HCT116 (cell line): Measurements from ENCODE around the gene ANXA5. TPM values are rescaled to one million over a fixed set of nuclear protein-coding genes. Genes with fewer than 3 reads are reported as not detected.

ENCODE experiments used
- ATAC-seq: fragments of 200-7000 bp; cut with Tn5 transposase; 2 replicates; pipeline ENCODE4 v1.9.1; 2020; ENCODE audit warnings: mild to moderate bottlenecking, moderate library complexity
- BruUV-seq: library from RNA; stranded (reverse); fragments of 400-500 nt; replicated peaks from 2 replicates; lab custom pipeline; 2021; lab: Mats Ljungman, UMichigan
- CTCF ChIA-PET: fragments of 300-600 bp; sonication (Branson Sonifier 250); formaldehyde crosslinking; loops from one replicate; lab custom pipeline; 2021; ENCODE audit warnings: antibody characterized with exemption; lab: Charles Lee
- POLR2A ChIA-PET: fragments of 300-600, 350-600 bp; sonication (Branson Sonifier 250); formaldehyde crosslinking; loops from one replicate; lab custom pipeline; 2021; ENCODE audit warnings: antibody characterized with exemption; lab: Charles Lee
- RAD21 ChIA-PET, 2 experiments: fragments of 300-600 bp; sonication (Branson Sonifier 250); formaldehyde crosslinking; loops; one replicate each; lab custom pipeline; 2023; ENCODE audit warnings: low total read pairs in 2 of 2; ENCODE audit not compliant: uncharacterized antibody in 2 of 2, unreplicated experiment in 2 of 2, low non-redundant PET in 1 of 2; lab: Charles Lee
- DNase-seq: peaks from one replicate; pipeline ENCODE4 v3.0.0-alpha.2; 2010; ENCODE audit warnings: low read depth, low spot score
- H2AFZ ChIP-seq: fragments of 200-600 bp; shearing (Covaris generic), sonication (generic); 2 replicates; pipeline ENCODE4 v1.6.1; 2017; ENCODE audit warnings: low read depth, mixed run types, mixed read lengths, antibody characterized with exemption, low read length; ENCODE audit not compliant: poor library complexity, severe bottlenecking
- H3K27ac ChIP-seq: 2 replicates; pipeline ENCODE4 v1.5.1; 2012; ENCODE audit warnings: low read depth, low read length
- H3K27me3 ChIP-seq: fragments of 200-600 bp; sonication (generic); 2 replicates; pipeline ENCODE4 v1.6.1; 2016; ENCODE audit warnings: mixed run types, low read length, mixed read lengths; ENCODE audit not compliant: insufficient read depth
- H3K36me3 ChIP-seq, 2 experiments: fragments of 200-500 bp in 1 of 2; fragments of 200-600 bp in 1 of 2; sonication (Bioruptor generic) in 1 of 2; sonication (generic) in 1 of 2; 2 replicates each; pipeline versions ENCODE4 v1.5.1 to v1.6.1; 2014 to 2016; ENCODE audit warnings: low read length in 2 of 2, inconsistent platforms in 1 of 2, mixed read lengths in 1 of 2, mixed run types in 1 of 2; ENCODE audit not compliant: insufficient read depth in 2 of 2, control insufficient read depth in 1 of 2
- H3K4me1 ChIP-seq, 2 experiments: fragments of 200-600 bp in 1 of 2; sonication (generic) in 1 of 2; 2 replicates each; pipeline versions ENCODE4 v1.5.1 to v1.6.1; 2012 to 2017; ENCODE audit warnings: low read length in 2 of 2, inconsistent platforms in 1 of 2, mild to moderate bottlenecking in 1 of 2, mixed read lengths in 1 of 2, mixed run types in 1 of 2, moderate library complexity in 1 of 2; ENCODE audit not compliant: insufficient read depth in 2 of 2, control insufficient read depth in 1 of 2
- H3K4me2 ChIP-seq: fragments of 200-600 bp; sonication (generic); 2 replicates; pipeline ENCODE4 v1.6.1; 2017; ENCODE audit warnings: mixed run types, low read length, mixed read lengths
- H3K4me3 ChIP-seq, 2 experiments: fragments of 200-600 bp in 1 of 2; sonication (generic) in 1 of 2; replicated peaks in 1 of 2; 2 replicates each; pipeline ENCODE4 v1.5.1; 2011 to 2016; ENCODE audit warnings: low read length in 2 of 2, control low read depth in 1 of 2, low read depth in 1 of 2, mild to moderate bottlenecking in 1 of 2, mixed read lengths in 1 of 2, mixed run types in 1 of 2
- H3K79me2 ChIP-seq: fragments of 200-600 bp; sonication (generic); 2 replicates; pipeline ENCODE4 v1.6.1; 2017; ENCODE audit warnings: mild to moderate bottlenecking, mixed run types, low read length, moderate library complexity, mixed read lengths; ENCODE audit not compliant: insufficient read depth
- H3K9ac ChIP-seq: fragments of 200-600 bp; sonication (generic); 2 replicates; pipeline ENCODE4 v1.6.1; 2016; ENCODE audit warnings: low read length, mixed read lengths
- H3K9me2 ChIP-seq: fragments of 200-600 bp; sonication (generic), shearing (Covaris generic); 2 replicates; pipeline ENCODE4 v1.6.1; 2017; ENCODE audit warnings: mixed run types, mild to moderate bottlenecking, moderate library complexity; ENCODE audit not compliant: insufficient read depth
- H3K9me3 ChIP-seq, 2 experiments: fragments of 200-500 bp in 1 of 2; fragments of 200-600 bp in 1 of 2; sonication (Bioruptor generic) in 1 of 2; sonication (generic) in 1 of 2; 2 replicates each; pipeline ENCODE4 v1.6.1; 2014 to 2017; ENCODE audit warnings: low read length in 2 of 2, mixed read lengths in 2 of 2, inconsistent platforms in 1 of 2, low read depth in 1 of 2, mild to moderate bottlenecking in 1 of 2, mixed run types in 1 of 2, moderate library complexity in 1 of 2; ENCODE audit not compliant: control insufficient read depth in 1 of 2, insufficient read depth in 1 of 2
- H4K20me1 ChIP-seq: fragments of 200-600 bp; sonication (generic), shearing (Covaris generic); 2 replicates; pipeline ENCODE4 v1.6.1; 2017; ENCODE audit warnings: mixed run types, mild to moderate bottlenecking, moderate library complexity; ENCODE audit not compliant: insufficient read depth
- CEBPB ChIP-seq: IDR thresholded peaks from 2 replicates; pipeline ENCODE4 v1.6.1; 2012; ENCODE audit warnings: low read depth
- CTCF ChIP-seq, 3 experiments: fragments of 200-600 bp in 1 of 3; sonication (generic) in 1 of 3; IDR thresholded peaks in 2 of 3; conservative IDR thresholded peaks in 1 of 3; 2 replicates each; pipeline ENCODE4 v1.5.1; 2012 to 2017; ENCODE audit warnings: low read depth in 2 of 3, low read length in 2 of 3, antibody characterized with exemption in 1 of 3, borderline replicate concordance in 1 of 3, control low read depth in 1 of 3, mild to moderate bottlenecking in 1 of 3, mixed read lengths in 1 of 3, mixed run types in 1 of 3, moderate library complexity in 1 of 3; ENCODE audit not compliant: insufficient read depth in 1 of 3
- EGR1 ChIP-seq: IDR thresholded peaks from 2 replicates; pipeline ENCODE4 v1.6.1; 2012; ENCODE audit warnings: low read depth
- EZH2 ChIP-seq: fragments of 200-600 bp; sonication (generic); IDR thresholded peaks from 2 replicates; pipeline ENCODE4 v1.6.1; 2017; ENCODE audit warnings: antibody characterized with exemption, mixed run types
- EZH2phosphoT487 ChIP-seq: fragments of 200-600 bp; IDR thresholded peaks from 2 replicates; pipeline ENCODE4 v1.6.1; 2018; ENCODE audit warnings: antibody characterized with exemption, borderline replicate concordance
- JUND ChIP-seq: IDR thresholded peaks from 2 replicates; pipeline ENCODE4 v1.6.1; 2012
- MAX ChIP-seq: IDR thresholded peaks from 2 replicates; pipeline ENCODE4 v1.6.1; 2012
- POLR2A ChIP-seq: IDR thresholded peaks from 2 replicates; pipeline ENCODE4 v1.7.0; 2011; ENCODE audit warnings: borderline replicate concordance; ENCODE audit not compliant: insufficient read depth, insufficient read length; ENCODE audit errors: extremely low read depth
- POLR2AphosphoS5 ChIP-seq: IDR thresholded peaks from 2 replicates; pipeline ENCODE4 v1.6.1; 2011; ENCODE audit warnings: mild to moderate bottlenecking, low read depth, low read length, moderate library complexity
- RAD21 ChIP-seq: IDR thresholded peaks from 2 replicates; pipeline ENCODE4 v1.6.1; 2012; ENCODE audit warnings: low read depth, mild to moderate bottlenecking
- SIN3A ChIP-seq: IDR thresholded peaks from 2 replicates; pipeline ENCODE4 v1.6.1; 2012; ENCODE audit warnings: low read depth
- TCF7L2 ChIP-seq: IDR thresholded peaks from 2 replicates; pipeline ENCODE4 v1.7.0; 2011; ENCODE audit warnings: borderline replicate concordance, inconsistent platforms; ENCODE audit not compliant: insufficient read depth, insufficient read length; ENCODE audit errors: extremely low read depth
- YY1 ChIP-seq: IDR thresholded peaks from 2 replicates; pipeline ENCODE4 v1.6.1; 2011; ENCODE audit warnings: low read length, low read depth, moderate library complexity, mild to moderate bottlenecking; ENCODE audit not compliant: insufficient replicate concordance; ENCODE audit errors: extremely low read depth
- ZBTB33 ChIP-seq: IDR thresholded peaks from 2 replicates; pipeline ENCODE4 v1.6.1; 2011; ENCODE audit warnings: mild to moderate bottlenecking, low read length, moderate library complexity; ENCODE audit not compliant: insufficient replicate concordance; ENCODE audit errors: extremely low read depth
- ZFX ChIP-seq: fragments of 450-650 bp; IDR thresholded peaks from 2 replicates; pipeline ENCODE4 v1.6.1; 2017
- ZNF274 ChIP-seq: fragments of 200-500 bp; sonication (Bioruptor generic); IDR thresholded peaks from 2 replicates; pipeline ENCODE4 v1.6.1; 2014; ENCODE audit warnings: mild to moderate bottlenecking, low read depth, low read length, inconsistent platforms
- intact Hi-C: fragments of 100-400 bp; cut with micrococcal nuclease; formaldehyde crosslinking; loops from 2 replicates; pipeline ENCODE4 v1.10.0; 2022
- total RNA-seq: library from RNA; stranded (reverse); gene quantifications from one replicate; pipeline ENCODE4 v1.2.1, GENCODE V29; 2021; ENCODE audit not compliant: unreplicated experiment

Gene ANXA5
- total RNA-seq, 1 experiment from 2014 or later, result 186 TPM

GRCh38 chr4:121736735-121737351, 40.1 kb upstream of the ANXA5 start:
- ATAC-seq (peak; percentile 90), DNase-seq (peak; percentile 54)
- intact Hi-C loops, result loop anchor here (1.0 to 5.0 kb wide), 6 partner anchors 252 to 1665 kb away; no protein-coding TSS in a partner anchor
- Histone ChIP-seq H2AFZ (no peak overlapping the region), H3K27me3 (no peaks in the 10 kb centered on the region), H3K36me3 (no peaks in the 10 kb centered on the region), H3K4me2 (no peak overlapping the region), H3K9ac (no peak overlapping the region), H3K9me2 (no peaks in the 10 kb centered on the region), H3K9me3 (no peaks in the 10 kb centered on the region), H3K4me3 (no peak overlapping the region), H3K27ac (no peak overlapping the region), H3K4me1 (no peaks in the 10 kb centered on the region), H3K79me2 (no peaks in the 10 kb centered on the region), H4K20me1 (no peaks in the 10 kb centered on the region)
- BruUV-seq, result no TSS peak
- RAD21 ChIA-PET, result interaction anchor here in 1 of 2 experiments (0.8 to 1.2 kb wide), 2 partner anchors 80 to 274 kb away, joined by 4 to 5 read pairs; no protein-coding TSS in a partner anchor
- CTCF ChIA-PET, result interaction anchor here (0.8 to 1.2 kb wide), 13 partner anchors 8 to 545 kb away, joined by 3 to 13 read pairs (median 4); no protein-coding TSS in a partner anchor
- TF ChIP-seq RAD21 (peak; percentile 84), CTCF (IDR thresholded peaks at IDR 0.05 in 2 of 3, conservative IDR thresholded peaks at IDR 0.05 in 1 of 3; ENCODE audit: borderline replicate concordance in 1 of 3, insufficient read depth in 1 of 3, low read depth in 2 of 3, low read length in 2 of 3) (peak; percentile 61 to 76 (median 61)), SIN3A (no peak)
- POLR2A ChIA-PET, result interaction anchor here (0.9 to 1.2 kb wide), 2 partner anchors 40 to 41 kb away, joined by 3 read pairs; no protein-coding TSS in a partner anchor

- no peak overlapping the region for H2AFZ ChIP-seq
- ATAC-seq, result no peak
- H3K27ac ChIP-seq, result no peak overlapping the region
- no TSS peak for BruUV-seq
- H4K20me1 ChIP-seq, result no peaks in the 10 kb centered on the region
- no peak overlapping the region for H3K4me2 ChIP-seq
- H3K36me3 ChIP-seq, result no peaks in the 10 kb centered on the region
- H3K27me3 ChIP-seq, result no peaks in the 10 kb centered on the region
- H3K79me2 ChIP-seq, result no peaks in the 10 kb centered on the region
- ChIA-PET RAD21 (no interaction called here), POLR2A (no interaction called here), CTCF (interaction anchor here (1.0 to 1.5 kb wide), 2 partner anchors 10 to 364 kb away, joined by 3 to 4 read pairs; no protein-coding TSS in a partner anchor)
- H3K4me1 ChIP-seq, result no peaks in the 10 kb centered on the region
- no peak overlapping the region for H3K9ac ChIP-seq
- intact Hi-C loops, result no loop called here
- H3K4me3 ChIP-seq, result no peak overlapping the region
- no peak for DNase-seq
- no peaks in the 10 kb centered on the region for H3K9me3 ChIP-seq
- no peaks in the 10 kb centered on the region for H3K9me2 ChIP-seq
- TF ChIP-seq EZH2 (no peak), ZNF274 (no peak), RAD21 (no peak), EGR1 (no peak), YY1 (no peak), TCF7L2 (no peak), MAX (no peak), ZBTB33 (no peak), EZH2phosphoT487 (no peak), POLR2AphosphoS5 (no peak), ZFX (no peak), CEBPB (no peak), JUND (no peak), POLR2A (no peak)
Observed at GRCh38 chr4:121734571-121734970, 37.8 kb upstream of the ANXA5 start.
